ENCODE data around the gene RMI2. TPM values are rescaled to one million over a fixed set of nuclear protein-coding genes. Genes with fewer than 3 reads are reported as not detected.

Gene RMI2
- total RNA-seq, result 1 to 10 TPM; 2.3 to 6.6 (median 3.5) TPM

DNA sequence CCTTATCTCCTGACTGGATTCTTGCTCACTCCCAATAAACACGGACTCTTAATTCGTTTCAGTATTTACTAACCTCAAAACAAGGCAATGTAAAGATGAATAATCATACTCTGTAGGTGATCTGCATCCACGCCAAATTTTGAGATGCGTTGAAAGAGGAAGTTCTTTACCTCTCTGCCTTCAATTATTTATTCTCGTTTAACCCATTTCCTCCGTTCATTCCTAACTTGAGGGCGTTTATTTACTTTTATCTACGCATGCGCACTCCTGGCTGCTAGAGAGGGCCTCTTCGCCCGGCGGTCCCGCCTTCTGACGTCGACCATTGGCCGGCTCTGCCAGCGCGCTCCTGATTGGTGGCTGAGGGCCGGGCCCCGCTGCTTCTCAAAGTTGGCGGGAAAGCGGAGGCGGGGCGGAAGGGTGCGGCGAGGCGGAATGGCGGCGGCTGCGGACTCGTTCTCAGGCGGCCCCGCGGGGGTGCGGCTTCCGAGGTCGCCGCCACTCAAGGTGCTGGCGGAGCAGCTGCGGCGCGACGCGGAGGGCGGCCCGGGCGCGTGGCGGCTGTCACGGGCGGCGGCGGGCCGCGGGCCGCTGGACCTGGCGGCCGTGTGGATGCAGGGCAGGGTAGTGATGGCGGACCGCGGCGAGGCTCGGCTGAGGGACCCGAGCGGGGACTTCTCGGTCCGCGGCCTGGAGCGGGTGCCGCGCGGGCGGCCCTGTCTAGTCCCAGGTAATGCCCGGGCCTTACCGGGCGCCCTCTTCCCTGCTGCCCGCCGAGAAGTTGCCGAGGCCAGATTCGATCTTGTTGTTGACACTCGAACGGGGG lies at the start of gene RMI2:
Gene RMI2, plus strand, starts transcription at position 420 of the 823 bp plus-strand sequence. Its CDS starts 13 bp downstream, at position 433.
- no peak for TF ChIP-seq POLR2A (IDR thresholded peaks at IDR 0.05)
- TF ChIP-seq, protein P1, sequence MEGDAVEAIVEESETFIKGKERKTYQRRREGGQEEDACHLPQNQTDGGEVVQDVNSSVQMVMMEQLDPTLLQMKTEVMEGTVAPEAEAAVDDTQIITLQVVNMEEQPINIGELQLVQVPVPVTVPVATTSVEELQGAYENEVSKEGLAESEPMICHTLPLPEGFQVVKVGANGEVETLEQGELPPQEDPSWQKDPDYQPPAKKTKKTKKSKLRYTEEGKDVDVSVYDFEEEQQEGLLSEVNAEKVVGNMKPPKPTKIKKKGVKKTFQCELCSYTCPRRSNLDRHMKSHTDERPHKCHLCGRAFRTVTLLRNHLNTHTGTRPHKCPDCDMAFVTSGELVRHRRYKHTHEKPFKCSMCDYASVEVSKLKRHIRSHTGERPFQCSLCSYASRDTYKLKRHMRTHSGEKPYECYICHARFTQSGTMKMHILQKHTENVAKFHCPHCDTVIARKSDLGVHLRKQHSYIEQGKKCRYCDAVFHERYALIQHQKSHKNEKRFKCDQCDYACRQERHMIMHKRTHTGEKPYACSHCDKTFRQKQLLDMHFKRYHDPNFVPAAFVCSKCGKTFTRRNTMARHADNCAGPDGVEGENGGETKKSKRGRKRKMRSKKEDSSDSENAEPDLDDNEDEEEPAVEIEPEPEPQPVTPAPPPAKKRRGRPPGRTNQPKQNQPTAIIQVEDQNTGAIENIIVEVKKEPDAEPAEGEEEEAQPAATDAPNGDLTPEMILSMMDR (IDR thresholded peaks at IDR 0.05), result peak in 3 of 6 experiments; percentile 23 to 30 (median 25)
- Histone ChIP-seq H3K9me3 (no peaks in the 10 kb centered on the region), H3K4me1 (peaks cover 0 to 6% (median 1%) of the 10 kb centered on the region in 4 donors), H3K27ac (peak within 1 kb of the TSS in 3 of 4 donors; percentile 2 to 74 (median 29)), H3K4me3 (peak within 1 kb of the TSS; percentile 48 to 96 (median 84)), H3K36me3 (no peaks in the 10 kb centered on the region), H3K27me3 (no peaks in the 10 kb centered on the region)
- peak; percentile 95 to 98 (median 98) for DNase-seq

GRCh38 chr16:11295672-11296071 lies 49.6 kb upstream of the RMI2 start:
- H3K9me3 ChIP-seq, result no peaks in the 10 kb centered on the region
- no peak for DNase-seq
- no peak overlapping the region for H3K4me3 ChIP-seq
- H3K27ac ChIP-seq, result no peak overlapping the region
- no peaks in the 10 kb centered on the region for H3K27me3 ChIP-seq
- TF ChIP-seq, protein P1 (IDR thresholded peaks at IDR 0.05), result no peak
- no peak for TF ChIP-seq POLR2A (IDR thresholded peaks at IDR 0.05)
- no peaks in the 10 kb centered on the region for H3K36me3 ChIP-seq
- peaks cover 4 to 21% (median 15%) of the 10 kb centered on the region in 4 donors for H3K4me1 ChIP-seq

DNA sequence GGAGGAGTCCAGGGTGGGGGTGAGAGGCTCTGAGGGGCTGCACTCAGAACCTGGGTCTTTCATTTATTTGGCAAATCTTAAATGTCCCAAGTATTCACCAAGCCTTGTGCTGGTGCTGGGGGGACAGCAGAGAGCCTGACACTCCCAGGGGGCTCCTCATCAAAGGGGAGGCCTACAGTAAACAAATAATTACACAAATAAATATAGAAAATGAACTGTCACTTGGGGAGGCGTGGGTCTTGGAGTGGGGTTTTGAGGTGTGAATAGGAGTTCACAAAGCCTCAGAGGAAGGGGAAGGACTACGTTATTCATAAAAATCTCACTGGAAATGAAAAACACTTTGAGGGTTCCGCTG lies 48.9 kb upstream of the RMI2 start:
- Histone ChIP-seq H3K4me1 (peaks cover 4 to 21% (median 15%) of the 10 kb centered on the region in 4 donors), H3K27ac (peak overlapping the region in 1 of 4 donors; percentile 77), H3K4me3 (no peak overlapping the region), H3K27me3 (no peaks in the 10 kb centered on the region), H3K9me3 (no peaks in the 10 kb centered on the region), H3K36me3 (no peaks in the 10 kb centered on the region)
- no peak for DNase-seq
- TF ChIP-seq, protein P1 (IDR thresholded peaks at IDR 0.05), result no peak
- no peak for TF ChIP-seq POLR2A (IDR thresholded peaks at IDR 0.05)

- peak overlapping the region in 3 of 4 donors; percentile 23 to 38 (median 31) for H3K4me3 ChIP-seq
- peak in 1 of 3 donors; percentile 56 for DNase-seq
- peaks cover 4 to 21% (median 15%) of the 10 kb centered on the region in 4 donors for H3K4me1 ChIP-seq
Measured at GRCh38 chr16:11296706-11297491, 48.4 kb upstream of the RMI2 start.

More at GRCh38 chr16:11296706-11297491, 48.4 kb upstream of the RMI2 start:
- Histone ChIP-seq H3K27me3 (no peaks in the 10 kb centered on the region), H3K9me3 (no peaks in the 10 kb centered on the region), H3K36me3 (no peaks in the 10 kb centered on the region), H3K27ac (peak overlapping the region in 1 of 4 donors; percentile 77)
- TF ChIP-seq, protein P1 (IDR thresholded peaks at IDR 0.05), result no peak
- no peak for TF ChIP-seq POLR2A (IDR thresholded peaks at IDR 0.05)
